ENCODE data around the gene SLC12A3.

DNA sequence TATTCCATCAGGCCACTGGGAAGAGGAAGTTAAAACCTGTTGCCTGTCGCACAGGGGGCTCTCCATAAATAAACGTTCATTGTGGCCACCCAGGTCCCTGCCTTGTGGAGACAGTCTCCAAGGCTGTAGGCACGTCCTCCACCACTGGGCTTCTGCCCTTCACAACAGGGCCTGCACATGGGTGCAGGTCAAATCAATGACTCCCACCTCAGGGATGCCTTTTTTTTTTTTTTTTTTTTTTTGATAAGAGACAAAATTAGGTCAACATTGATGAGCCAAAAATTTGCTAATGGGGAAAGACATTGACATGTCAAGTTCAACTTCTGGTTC is 12.6 kb upstream of the SLC12A3 start:
- TF ChIP-seq POLR2AphosphoS5 (IDR thresholded peaks at IDR 0.05) = no peak
- TF ChIP-seq, protein P1, sequence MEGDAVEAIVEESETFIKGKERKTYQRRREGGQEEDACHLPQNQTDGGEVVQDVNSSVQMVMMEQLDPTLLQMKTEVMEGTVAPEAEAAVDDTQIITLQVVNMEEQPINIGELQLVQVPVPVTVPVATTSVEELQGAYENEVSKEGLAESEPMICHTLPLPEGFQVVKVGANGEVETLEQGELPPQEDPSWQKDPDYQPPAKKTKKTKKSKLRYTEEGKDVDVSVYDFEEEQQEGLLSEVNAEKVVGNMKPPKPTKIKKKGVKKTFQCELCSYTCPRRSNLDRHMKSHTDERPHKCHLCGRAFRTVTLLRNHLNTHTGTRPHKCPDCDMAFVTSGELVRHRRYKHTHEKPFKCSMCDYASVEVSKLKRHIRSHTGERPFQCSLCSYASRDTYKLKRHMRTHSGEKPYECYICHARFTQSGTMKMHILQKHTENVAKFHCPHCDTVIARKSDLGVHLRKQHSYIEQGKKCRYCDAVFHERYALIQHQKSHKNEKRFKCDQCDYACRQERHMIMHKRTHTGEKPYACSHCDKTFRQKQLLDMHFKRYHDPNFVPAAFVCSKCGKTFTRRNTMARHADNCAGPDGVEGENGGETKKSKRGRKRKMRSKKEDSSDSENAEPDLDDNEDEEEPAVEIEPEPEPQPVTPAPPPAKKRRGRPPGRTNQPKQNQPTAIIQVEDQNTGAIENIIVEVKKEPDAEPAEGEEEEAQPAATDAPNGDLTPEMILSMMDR (IDR thresholded peaks at IDR 0.05) = no peak
- TF ChIP-seq POLR2A (IDR thresholded peaks at IDR 0.05) = no peak
